Activated CD4-positive, alpha-beta memory T cell treated with anti-CD3 and anti-CD28 coated beads, Interleukin-2, amount 10 ng/mL, durations not matched to agents 7 days and 5 days (primary cell): ENCODE data around the gene RAB40B. TPM values are rescaled to one million over a fixed set of nuclear protein-coding genes. Genes with fewer than 3 reads are reported as not detected.

Experiments
- CTCF ChIA-PET: fragments of 350-600 bp; sonication (Branson Sonifier 250); formaldehyde crosslinking; loops from one replicate; lab custom pipeline; 2021; ENCODE audit warnings: antibody characterized with exemption, inconsistent platforms; lab: Charles Lee
- POLR2A ChIA-PET: fragments of 350-600 bp; sonication (Branson Sonifier 250); formaldehyde crosslinking; loops from one replicate; lab custom pipeline; 2021; ENCODE audit warnings: antibody characterized with exemption; lab: Charles Lee
- DNase-seq: peaks from one replicate; pipeline ENCODE4 v3.0.0-alpha.2; 2020
- H3K27ac Mint-ChIP-seq: one replicate; pipeline ENCODE4 v1.8.0; 2021; ENCODE audit warnings: mild to moderate bottlenecking, mixed read lengths
- H3K27me3 Mint-ChIP-seq: one replicate; pipeline ENCODE4 v1.8.0; 2021; ENCODE audit warnings: mixed read lengths
- H3K36me3 Mint-ChIP-seq: one replicate; pipeline ENCODE4 v1.8.0; 2021; ENCODE audit warnings: low read depth, mixed read lengths
- H3K4me1 Mint-ChIP-seq: one replicate; pipeline ENCODE4 v1.8.0; 2021; ENCODE audit warnings: mixed read lengths
- H3K4me3 Mint-ChIP-seq: one replicate; pipeline ENCODE4 v1.8.0; 2021; ENCODE audit warnings: mild to moderate bottlenecking, mixed read lengths
- H3K9me3 Mint-ChIP-seq: one replicate; pipeline ENCODE4 v1.8.0; 2021; ENCODE audit warnings: mixed read lengths
- total RNA-seq, 2 experiments: library from RNA; stranded (reverse); gene quantifications; one replicate each; pipeline ENCODE4 v1.2.3, GENCODE V29; 2021

RAB40B gene
- total RNA-seq, 2 experiments from 2014 or later: 1.4 to 2.0 TPM

DNA sequence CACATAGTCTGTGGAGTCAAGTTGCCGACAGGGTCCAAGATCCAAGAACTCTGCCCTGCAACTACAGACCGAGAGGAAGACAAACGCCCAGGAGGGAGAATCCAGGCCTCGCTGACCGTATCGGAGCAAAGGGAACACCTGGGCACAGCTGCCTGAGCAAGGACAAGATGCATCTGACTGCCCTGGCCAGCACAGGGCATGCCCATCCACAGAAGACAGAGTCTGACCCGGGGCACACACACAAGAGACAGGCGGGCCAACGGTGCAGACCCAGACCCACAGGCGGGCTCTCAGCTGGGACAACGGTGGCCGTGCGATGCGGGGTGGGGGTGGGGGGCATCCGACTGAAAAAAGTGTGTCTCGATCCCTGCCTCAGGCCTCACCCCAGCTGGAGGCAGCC lies 6.2 kb downstream of the RAB40B start:
- no peak for DNase-seq
- H3K4me1 Mint-ChIP-seq: peaks cover 4% of the 10 kb centered on the region
- H3K27me3 Mint-ChIP-seq: peaks cover 13% of the 10 kb centered on the region
- H3K9me3 Mint-ChIP-seq: peaks cover 9% of the 10 kb centered on the region
- CTCF ChIA-PET: no interaction called here
- no peak overlapping the region for H3K4me3 Mint-ChIP-seq
- H3K27ac Mint-ChIP-seq: no peak overlapping the region
- POLR2A ChIA-PET: no interaction called here
- peaks cover 6% of the 10 kb centered on the region for H3K36me3 Mint-ChIP-seq

DNA sequence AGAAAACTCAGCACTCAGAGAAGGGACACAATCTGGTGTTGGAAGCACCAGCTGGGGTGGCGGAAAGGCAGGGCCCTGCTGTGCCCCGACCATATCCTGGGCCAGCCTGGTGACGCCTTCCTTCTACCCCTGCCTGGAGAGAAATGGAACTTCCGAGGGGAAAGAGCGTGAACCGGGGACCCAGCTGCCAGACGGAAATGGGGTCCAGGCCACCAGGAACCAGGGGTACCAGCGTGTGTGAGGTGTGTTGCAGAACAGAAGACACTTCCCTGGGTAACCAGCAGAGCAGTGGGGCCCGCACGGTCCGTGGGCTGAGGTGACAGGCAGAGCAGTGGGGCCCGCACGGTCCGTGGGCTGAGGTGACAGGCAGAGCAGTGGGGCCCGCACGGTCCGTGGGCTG lies 6.8 kb downstream of the RAB40B start:
- no peak for DNase-seq
- H3K27ac Mint-ChIP-seq: no peak overlapping the region
- H3K4me1 Mint-ChIP-seq: no peaks in the 10 kb centered on the region
- H3K4me3 Mint-ChIP-seq: no peak overlapping the region
- H3K36me3 Mint-ChIP-seq: peaks cover 6% of the 10 kb centered on the region
- POLR2A ChIA-PET: no interaction called here
- CTCF ChIA-PET: no interaction called here
- peaks cover 7% of the 10 kb centered on the region for H3K27me3 Mint-ChIP-seq
- peaks cover 9% of the 10 kb centered on the region for H3K9me3 Mint-ChIP-seq

DNA sequence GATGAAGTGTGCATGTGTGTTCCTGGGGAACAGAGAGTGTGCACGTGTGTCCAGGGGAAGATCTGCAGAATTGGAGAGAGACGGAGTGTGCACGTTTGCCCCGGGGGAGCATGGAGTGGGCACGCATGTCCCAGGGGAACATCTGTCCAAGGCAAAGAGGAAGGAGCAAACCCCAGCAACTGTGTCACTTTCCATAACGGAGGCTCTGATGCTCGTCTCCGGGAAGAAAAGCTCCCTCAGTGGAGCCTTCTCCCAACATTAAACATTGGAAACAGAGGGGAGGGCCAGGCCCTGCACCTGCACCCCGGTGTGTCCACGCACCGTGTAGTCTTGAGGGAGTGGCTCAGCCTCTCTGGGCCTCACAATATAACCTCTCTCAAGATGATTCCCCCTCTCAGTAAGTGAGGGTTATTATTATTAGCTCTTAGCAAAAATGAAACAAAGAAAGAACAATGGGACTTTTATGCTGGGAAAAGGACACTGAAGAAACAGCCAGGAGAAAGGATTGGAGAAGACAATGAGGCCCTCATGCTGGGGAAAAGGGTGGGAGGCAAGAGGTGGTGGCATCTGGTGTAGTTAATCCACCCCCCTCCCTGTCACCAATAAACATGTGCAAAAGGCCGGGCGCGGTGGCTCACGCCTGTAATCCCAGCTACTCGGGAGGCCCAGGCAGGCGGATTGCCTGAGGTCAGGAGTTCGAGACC lies 7.6 kb downstream of the RAB40B start:
- Mint-ChIP-seq H3K27me3 (peaks cover 3% of the 10 kb centered on the region), H3K4me3 (no peak overlapping the region), H3K36me3 (peaks cover 6% of the 10 kb centered on the region), H3K9me3 (peaks cover 9% of the 10 kb centered on the region), H3K27ac (no peak overlapping the region), H3K4me1 (no peaks in the 10 kb centered on the region)
- ChIA-PET POLR2A (no interaction called here), CTCF (no interaction called here)
- no peak for DNase-seq

DNA sequence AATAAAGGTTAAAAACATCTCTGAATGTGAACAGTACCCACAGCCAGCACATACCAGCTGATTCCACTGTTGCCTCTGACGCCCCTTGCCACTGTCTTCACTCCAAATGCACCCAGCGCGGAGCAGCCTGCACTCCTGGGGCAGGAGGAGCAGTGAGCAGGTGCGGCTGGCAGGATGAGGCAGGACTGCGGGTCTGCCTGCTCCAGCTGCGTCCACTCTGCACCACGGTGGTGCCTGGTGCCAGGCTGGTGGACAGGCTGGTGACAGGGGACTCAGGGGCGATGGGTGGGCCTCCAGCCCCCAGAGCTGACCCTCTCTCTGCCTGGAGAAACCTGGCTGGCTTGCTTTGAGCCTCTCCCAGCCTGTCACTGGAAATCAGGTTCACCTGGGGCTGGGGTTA lies 9.4 kb downstream of the RAB40B start:
- Mint-ChIP-seq H3K9me3 (peaks cover 2% of the 10 kb centered on the region), H3K4me3 (no peak overlapping the region), H3K36me3 (no peaks in the 10 kb centered on the region), H3K27ac (no peak overlapping the region), H3K4me1 (no peaks in the 10 kb centered on the region), H3K27me3 (no peaks in the 10 kb centered on the region)
- DNase-seq: no peak
- ChIA-PET CTCF (no interaction called here), POLR2A (no interaction called here)

DNA sequence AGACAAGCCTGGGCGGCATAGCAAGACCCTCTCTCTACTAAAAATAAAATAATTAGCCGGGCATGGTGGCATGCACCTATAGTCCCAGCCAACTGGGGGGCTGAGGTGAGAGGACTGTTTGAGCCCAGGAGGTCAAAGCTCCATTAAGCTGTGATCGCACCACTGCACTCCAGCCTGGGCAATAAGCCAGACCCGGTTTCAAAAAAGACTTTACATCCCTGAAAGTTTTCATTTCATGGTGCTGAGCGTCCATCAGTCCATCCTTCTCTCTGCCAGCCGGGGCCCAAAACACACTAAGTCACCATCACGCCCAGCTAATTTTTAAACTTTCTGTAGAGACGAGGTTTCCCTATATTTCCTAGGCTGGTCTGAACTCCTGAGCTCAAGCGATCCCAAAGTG lies 10.6 kb downstream of the RAB40B start:
- CTCF ChIA-PET: no interaction called here
- H3K36me3 Mint-ChIP-seq: no peaks in the 10 kb centered on the region
- no peak overlapping the region for H3K27ac Mint-ChIP-seq
- DNase-seq: no peak
- H3K4me3 Mint-ChIP-seq: no peak overlapping the region
- H3K27me3 Mint-ChIP-seq: no peaks in the 10 kb centered on the region
- POLR2A ChIA-PET: no interaction called here
- no peaks in the 10 kb centered on the region for H3K4me1 Mint-ChIP-seq
- no peaks in the 10 kb centered on the region for H3K9me3 Mint-ChIP-seq

DNA sequence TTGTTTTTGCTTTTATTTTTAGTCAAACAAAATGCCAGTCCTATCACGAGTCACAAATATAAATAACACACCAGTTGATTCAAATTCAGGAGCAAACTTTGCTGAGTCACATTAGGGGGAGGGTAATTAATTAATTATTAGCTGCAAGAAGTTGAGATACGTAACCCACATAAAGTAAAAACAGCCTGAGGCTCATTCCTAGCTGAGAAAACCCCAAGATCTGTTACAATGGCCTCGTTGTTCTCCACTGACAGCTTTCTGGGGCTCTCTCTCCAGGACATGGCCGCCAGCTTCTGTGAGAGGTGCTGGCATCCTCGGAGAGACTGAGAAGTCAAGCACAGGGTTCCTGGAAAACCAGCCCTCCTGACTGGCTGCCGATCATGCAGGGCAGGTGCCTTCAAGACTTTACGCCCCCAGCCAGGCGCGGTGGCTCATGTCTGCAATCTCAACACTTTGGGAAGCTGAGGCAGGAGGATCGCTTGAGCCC lies 11.1 kb downstream of the RAB40B start:
- Mint-ChIP-seq H3K9me3 (no peaks in the 10 kb centered on the region), H3K27me3 (no peaks in the 10 kb centered on the region), H3K4me3 (no peak overlapping the region), H3K27ac (no peak overlapping the region), H3K36me3 (no peaks in the 10 kb centered on the region), H3K4me1 (no peaks in the 10 kb centered on the region)
- POLR2A ChIA-PET: no interaction called here
- CTCF ChIA-PET: no interaction called here
- no peak for DNase-seq

DNA sequence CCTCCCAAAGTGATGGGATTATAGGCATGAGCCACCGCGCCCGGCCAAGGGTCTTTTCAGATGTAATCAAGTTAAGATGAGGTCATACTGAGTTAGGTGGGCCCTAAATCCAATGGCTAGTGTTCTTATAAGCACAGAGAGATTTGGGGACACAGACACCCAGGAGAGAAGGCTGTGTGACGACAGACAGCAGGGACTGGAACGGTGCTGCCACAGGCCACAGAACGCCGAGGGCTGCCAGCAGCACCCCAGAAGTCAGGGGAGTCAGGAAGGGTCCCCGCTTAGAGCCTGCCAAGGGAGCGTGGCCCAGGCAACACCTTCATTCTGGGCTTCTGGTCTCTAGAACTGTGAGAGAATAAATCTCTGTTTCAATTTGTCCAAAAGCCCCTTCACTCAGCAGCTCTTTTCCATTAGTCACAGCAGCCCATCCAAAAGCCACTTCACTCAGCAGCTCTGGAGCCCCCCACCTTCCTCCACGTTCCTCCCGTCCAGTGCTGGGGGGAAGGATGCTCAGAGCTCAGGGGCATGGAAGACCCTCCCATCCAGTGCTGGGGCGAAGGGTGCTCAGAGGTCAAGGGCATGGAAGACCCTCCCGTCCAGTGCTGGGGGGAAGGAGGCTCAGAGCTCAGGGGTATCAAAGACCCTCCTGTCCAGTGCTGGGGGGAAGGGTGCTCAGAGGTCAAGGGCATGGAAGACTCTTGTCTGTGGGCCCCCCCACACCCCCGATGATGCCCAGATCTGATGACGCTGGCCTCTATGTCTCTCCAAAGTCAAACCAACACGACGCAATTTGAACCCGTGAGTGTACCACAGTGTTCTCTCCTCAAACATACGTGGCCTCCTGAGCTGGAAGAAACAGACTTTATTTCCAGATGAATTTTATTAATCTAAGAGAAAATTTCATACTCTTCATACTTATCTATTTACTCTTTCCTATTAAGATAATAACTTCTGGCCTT lies 11.9 kb downstream of the RAB40B start:
- no peaks in the 10 kb centered on the region for H3K4me1 Mint-ChIP-seq
- ChIA-PET CTCF (no interaction called here), POLR2A (no interaction called here)
- H3K27me3 Mint-ChIP-seq: peaks cover 1% of the 10 kb centered on the region
- H3K9me3 Mint-ChIP-seq: peaks cover 6% of the 10 kb centered on the region
- DNase-seq: no peak
- H3K4me3 Mint-ChIP-seq: no peak overlapping the region
- H3K36me3 Mint-ChIP-seq: peaks cover 3% of the 10 kb centered on the region
- H3K27ac Mint-ChIP-seq: no peak overlapping the region

DNA sequence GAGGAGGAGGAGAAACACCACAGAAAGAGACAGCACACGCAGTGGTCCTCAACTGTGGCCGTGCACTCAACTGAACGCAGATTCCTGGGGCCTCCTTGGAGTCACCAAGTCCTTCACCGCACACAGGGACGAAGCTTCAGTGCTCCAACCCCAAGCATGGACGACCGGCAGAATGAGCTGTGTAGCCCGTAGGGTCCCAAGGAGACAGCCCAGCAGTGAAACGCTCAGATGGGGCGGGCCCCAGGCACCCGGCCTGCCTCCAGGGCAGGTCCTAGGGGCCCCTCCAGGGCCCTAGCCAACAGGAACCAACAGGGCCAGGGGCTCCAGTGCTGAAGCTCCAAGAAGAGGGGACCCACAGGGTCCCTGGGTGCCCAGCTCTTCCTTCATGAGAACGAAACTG lies 13.2 kb downstream of the RAB40B start:
- peaks cover 12% of the 10 kb centered on the region for H3K9me3 Mint-ChIP-seq
- H3K4me1 Mint-ChIP-seq: no peaks in the 10 kb centered on the region
- peaks cover 3% of the 10 kb centered on the region for H3K36me3 Mint-ChIP-seq
- CTCF ChIA-PET: no interaction called here
- peaks cover 1% of the 10 kb centered on the region for H3K27me3 Mint-ChIP-seq
- POLR2A ChIA-PET: no interaction called here
- H3K27ac Mint-ChIP-seq: no peak overlapping the region
- H3K4me3 Mint-ChIP-seq: no peak overlapping the region
- no peak for DNase-seq

DNA sequence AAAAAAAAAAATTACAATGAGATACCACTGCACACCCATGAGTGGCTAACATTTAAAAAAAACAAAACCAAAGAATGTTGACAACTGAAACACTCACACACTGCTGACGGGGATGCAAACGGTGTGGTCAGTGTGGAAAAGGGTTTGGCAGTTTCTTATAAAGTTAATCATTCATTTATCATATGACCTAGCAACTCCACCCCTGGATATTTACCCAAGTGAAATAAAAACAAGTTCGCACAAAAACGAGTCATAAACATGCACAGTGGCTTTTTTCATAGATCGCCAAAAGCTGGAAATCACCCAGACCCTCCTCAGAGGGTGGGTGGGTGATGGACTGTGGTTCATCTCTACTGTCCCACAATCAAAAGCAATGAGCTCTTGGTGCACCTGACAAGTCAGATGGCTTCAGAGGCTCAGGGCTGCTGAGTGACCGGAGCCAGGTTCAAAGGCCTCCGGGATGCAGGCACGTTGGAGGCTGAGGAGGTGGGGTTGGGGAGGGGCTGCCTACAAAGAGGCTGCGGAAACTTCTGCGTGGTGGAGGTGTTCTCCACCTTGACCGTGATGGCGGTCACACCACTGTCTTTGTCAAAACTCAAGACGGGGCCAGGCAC lies 14.2 kb downstream of the RAB40B start:
- ChIA-PET CTCF (no interaction called here), POLR2A (no interaction called here)
- H3K9me3 Mint-ChIP-seq: peaks cover 12% of the 10 kb centered on the region
- H3K4me1 Mint-ChIP-seq: no peaks in the 10 kb centered on the region
- peaks cover 1% of the 10 kb centered on the region for H3K27me3 Mint-ChIP-seq
- no peak overlapping the region for H3K27ac Mint-ChIP-seq
- peaks cover 3% of the 10 kb centered on the region for H3K36me3 Mint-ChIP-seq
- H3K4me3 Mint-ChIP-seq: no peak overlapping the region
- no peak for DNase-seq

DNA sequence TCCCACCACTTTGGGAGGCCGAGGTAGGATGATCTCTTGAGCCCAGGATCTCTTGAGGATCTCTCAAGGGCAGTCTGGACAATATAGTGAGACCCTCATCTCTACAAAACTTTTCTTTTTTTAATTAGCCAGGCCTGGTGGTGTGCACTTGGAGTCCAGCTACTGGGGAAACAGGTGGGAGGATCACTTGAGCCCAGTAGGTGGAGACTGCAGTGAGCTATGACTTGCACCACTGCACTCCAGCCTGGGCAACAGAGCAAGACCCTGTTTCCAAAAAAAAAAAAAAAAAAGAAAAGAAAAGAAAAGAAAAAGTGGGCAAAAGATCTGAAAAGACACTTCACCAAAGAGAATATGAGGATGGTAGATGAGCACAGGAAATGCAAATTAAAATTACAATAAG lies 15.0 kb downstream of the RAB40B start:
- peaks cover 3% of the 10 kb centered on the region for H3K36me3 Mint-ChIP-seq
- H3K4me1 Mint-ChIP-seq: no peaks in the 10 kb centered on the region
- ChIA-PET POLR2A (no interaction called here), CTCF (no interaction called here)
- H3K9me3 Mint-ChIP-seq: peaks cover 12% of the 10 kb centered on the region
- H3K27ac Mint-ChIP-seq: no peak overlapping the region
- no peak for DNase-seq
- no peak overlapping the region for H3K4me3 Mint-ChIP-seq
- H3K27me3 Mint-ChIP-seq: peaks cover 1% of the 10 kb centered on the region

DNA sequence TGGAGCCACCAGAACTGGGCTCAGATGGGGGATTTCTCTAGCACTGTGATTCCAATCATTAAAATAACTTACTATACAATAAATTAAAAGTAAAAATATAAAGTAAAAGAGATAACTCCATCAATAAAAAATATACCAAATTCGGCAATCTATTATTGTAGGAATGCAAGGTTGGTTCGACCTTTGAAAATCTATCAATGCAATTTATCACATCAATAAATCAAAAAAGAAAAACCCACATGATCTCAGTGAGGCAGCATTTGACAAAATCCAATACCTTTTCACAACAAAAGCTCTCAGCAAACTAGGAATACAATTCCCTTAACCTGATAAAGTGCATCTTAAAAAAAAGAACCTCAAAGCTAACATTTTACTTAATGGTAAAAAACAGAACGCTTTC lies 17.0 kb downstream of the RAB40B start:
- Mint-ChIP-seq H3K27ac (no peak overlapping the region), H3K36me3 (peaks cover 3% of the 10 kb centered on the region), H3K9me3 (peaks cover 12% of the 10 kb centered on the region), H3K4me3 (no peak overlapping the region), H3K27me3 (peaks cover 1% of the 10 kb centered on the region), H3K4me1 (no peaks in the 10 kb centered on the region)
- POLR2A ChIA-PET: no interaction called here
- CTCF ChIA-PET: interaction anchor here (0.7 kb wide), 2 partner anchors 56 to 84 kb away, joined by 3 read pairs; no protein-coding TSS in a partner anchor
- DNase-seq: no peak

DNA sequence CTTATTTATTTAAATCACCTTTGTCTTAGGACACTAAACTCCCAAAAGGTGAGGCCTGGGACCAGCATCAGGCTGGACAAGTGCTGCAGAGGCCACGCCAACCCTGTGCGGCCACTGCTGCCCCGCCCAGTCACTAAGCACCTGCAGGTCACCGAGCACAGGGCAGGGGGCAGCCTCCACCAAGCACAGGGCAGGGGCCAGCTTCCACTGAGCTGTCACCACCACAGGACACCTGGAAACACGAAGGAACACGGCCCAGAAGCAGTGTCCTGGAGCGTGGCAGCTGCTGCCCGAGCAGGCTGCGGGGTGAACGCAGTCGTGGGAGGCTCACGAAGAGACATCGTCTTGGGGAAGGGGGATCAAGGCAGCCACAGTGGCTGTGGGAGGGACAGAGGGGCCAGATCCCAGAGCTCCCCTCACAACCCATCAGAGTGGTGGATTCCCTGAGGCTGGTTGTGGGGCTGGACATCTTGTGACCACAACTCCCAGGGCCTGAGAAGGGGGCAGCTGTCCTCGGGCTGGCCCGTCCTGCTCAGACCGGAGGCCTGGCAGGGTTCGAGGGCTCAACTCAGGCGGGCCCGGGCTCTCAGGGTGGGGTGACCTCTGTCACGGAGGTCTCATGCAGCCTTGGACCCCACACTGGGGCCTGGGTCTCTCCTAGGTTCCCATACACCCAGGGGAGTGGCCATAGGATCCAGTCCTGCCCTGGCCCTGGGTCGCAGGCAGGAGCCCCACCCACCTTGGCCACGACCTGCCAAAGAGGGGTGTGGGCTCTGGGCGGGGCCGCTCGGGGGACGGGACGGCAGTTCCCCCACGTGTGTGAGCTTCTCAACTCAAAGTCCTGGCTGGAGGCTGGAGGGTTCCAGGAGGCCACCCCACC lies 18.7 kb downstream of the RAB40B start:
- CTCF ChIA-PET: no interaction called here
- H3K27ac Mint-ChIP-seq: no peak overlapping the region
- POLR2A ChIA-PET: no interaction called here
- H3K27me3 Mint-ChIP-seq: peaks cover 1% of the 10 kb centered on the region
- H3K36me3 Mint-ChIP-seq: peaks cover 3% of the 10 kb centered on the region
- no peak overlapping the region for H3K4me3 Mint-ChIP-seq
- H3K9me3 Mint-ChIP-seq: peaks cover 12% of the 10 kb centered on the region
- no peaks in the 10 kb centered on the region for H3K4me1 Mint-ChIP-seq
- no peak for DNase-seq
